GM21381 (cell line): ENCODE results near the gene KCNF1.
"Not testable (repeated sequence)": the region's sequence is repeated elsewhere in the genome, so short reads cannot be mapped to it uniquely, and the experiment has no call there.

Experiments
- ATAC-seq: cut with Tn5 transposase; IDR thresholded peaks from one replicate; pipeline ENCODE4 v1.9.1; 2021; ENCODE audit warnings: mild to moderate bottlenecking, moderate library complexity; ENCODE audit not compliant: unreplicated experiment

KCNF1 gene

DNA sequence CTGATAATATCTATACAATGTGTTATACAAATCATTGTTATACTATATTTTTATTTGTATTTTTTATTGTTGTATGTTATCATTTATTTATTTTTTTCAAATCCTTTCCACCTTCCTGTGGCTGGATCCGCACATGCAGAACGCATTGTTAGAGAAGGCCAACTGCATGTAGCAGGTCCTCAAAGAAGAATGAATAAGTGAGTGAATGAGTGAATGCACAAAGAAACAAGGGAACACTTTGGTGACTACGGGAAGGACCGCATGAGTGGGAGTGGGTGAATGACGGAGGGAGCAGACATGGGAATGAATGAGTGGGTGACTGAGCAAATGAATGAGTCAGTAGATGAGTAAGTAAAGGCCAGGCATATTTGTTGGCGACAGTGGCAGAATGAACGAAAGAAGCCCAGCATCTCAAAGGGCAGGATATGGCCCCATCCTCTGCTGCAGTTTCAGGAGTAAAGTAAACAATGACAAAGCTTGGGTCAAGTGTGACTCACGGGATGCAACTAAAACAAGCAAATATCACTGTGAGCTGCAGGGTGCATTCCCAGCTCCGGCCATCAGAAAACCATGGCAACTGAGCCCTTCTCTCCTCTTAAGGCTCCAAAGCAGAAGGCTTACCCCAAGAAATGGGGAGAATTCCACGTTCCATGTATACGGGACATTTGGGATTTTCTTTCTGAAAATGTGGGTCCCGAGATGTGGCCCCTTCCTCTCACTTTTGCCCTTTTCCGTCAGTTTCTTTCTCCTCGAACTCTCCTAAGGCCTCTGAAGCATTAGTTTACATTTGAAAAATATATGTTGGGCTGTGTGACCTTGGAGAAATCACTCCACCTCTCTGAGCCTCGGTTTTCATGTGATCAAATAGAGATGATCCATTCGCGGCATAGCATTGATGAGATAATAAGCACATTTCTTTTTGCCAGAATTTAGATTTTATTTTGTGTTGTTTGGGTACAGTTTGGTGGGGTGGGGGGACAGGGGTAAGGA lies 24.5 kb downstream of the KCNF1 start:
- no peak for ATAC-seq

DNA sequence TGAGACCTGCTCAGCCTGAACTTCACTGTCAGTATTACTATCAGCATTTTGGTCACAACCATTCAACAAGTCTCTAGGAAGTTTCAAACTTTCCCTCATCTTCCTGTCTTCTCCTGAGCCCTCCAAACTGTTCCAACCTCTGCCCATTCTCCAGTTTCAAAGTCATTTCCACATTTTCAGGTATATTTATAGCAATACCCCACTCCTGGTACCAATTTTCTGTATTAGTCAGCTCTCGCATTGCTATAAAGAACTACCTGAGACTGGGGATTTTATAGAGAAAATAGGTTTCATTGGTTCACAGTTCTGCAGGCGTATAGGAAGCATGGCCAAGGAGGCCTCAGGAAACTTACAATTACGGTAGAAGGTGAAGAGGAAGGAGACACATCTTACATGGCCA lies 27.3 kb downstream of the KCNF1 start:
- no peak for ATAC-seq

DNA sequence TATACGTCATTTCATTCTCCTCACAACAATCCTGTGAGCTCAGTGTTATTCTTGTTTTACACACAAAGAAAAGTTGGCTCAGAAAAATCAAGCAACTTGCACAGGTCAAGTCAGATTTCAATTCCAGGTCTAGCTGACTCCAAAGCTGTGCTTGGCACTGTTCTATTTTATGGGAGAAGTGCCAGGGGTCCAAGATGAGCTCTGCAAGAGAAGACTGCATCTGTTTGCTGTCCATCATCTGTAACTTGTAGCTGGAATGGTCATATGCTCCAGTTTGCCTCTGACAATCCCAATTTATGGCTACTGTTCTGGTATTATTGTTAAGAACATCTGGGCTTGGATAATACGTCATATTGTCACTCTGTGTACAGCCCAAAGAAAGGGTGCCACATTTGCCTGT lies 28.9 kb downstream of the KCNF1 start:
- no peak for ATAC-seq

DNA sequence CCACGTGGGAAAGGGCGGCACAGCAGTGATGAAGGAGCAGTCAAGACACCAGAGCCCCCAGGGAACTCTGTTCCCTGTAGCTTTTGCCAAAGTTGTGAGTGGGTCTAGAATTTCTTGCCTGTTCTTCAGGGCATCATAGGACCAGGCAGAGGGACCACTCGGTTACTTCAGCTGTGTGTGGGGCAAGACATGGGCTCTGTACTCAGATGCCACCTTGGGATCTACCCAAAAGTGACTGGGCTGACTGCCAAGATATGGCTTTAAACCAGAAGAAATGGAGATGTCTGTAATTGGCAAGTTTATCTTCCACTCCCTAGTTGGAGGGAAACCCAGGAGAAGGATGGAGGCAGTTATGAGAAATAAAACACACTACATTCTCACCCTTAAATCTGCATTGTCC lies 29.6 kb downstream of the KCNF1 start:
- no peak for ATAC-seq

DNA sequence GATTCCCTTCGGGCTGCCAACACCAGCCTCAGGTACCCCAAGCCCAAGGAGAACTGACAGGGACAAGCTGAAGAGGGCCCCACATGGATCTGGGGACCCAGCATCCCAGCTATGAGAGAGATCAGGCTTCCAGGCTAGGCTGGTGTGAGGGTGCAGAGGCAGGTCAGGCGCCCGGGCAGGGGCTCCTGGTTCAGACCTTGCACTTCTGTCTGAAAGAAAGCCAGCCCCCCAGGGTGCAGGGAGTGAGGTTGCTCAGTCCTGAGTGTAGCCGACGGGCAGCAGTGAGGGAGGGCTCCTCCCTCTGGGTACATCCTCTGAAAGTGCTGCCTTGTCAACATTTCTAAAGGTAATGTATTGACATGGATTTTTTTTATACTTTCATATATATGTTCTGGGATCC lies 33.1 kb downstream of the KCNF1 start:
- no peak for ATAC-seq

DNA sequence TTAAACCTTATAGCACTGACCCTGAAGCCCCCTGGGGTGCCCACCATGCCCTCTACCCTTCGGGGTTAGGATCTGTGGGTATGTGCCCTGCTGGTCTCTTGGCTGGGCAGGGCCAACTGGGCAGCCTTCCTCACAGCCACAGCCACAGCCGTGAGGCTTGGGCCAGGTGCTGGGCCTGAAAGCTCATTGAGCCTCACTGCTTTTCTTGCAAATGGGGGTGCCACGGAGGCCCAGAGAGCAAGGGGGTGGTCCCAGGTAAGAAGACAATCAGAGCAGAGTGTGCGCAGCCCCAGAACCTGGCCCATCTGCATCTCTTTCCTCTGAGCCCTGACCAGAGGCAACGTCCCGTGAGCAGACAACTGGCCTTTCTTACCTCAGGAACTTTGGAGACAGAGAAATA lies 34.7 kb downstream of the KCNF1 start:
- no peak for ATAC-seq

DNA sequence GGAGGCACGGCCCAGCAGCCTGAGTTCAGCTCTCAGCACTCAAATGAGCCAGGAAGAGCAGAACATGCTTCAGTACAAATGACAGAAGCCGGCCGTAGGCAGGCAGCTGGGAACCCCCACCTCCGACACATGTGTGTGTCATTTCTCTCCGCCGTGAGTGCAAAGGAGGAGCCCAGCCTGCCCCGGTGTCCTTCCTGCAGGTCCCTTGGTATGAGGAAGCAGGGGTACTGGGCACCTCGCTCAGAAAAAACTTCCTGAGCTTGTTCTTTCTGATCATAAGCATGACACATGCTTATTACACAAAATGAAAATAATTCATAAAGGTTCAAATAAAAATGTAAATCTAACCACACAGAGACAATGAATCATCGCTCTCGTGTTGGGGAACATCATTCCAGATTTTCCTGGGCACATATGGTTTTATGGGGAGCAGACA lies 35.3 kb downstream of the KCNF1 start:
- no peak for ATAC-seq

DNA sequence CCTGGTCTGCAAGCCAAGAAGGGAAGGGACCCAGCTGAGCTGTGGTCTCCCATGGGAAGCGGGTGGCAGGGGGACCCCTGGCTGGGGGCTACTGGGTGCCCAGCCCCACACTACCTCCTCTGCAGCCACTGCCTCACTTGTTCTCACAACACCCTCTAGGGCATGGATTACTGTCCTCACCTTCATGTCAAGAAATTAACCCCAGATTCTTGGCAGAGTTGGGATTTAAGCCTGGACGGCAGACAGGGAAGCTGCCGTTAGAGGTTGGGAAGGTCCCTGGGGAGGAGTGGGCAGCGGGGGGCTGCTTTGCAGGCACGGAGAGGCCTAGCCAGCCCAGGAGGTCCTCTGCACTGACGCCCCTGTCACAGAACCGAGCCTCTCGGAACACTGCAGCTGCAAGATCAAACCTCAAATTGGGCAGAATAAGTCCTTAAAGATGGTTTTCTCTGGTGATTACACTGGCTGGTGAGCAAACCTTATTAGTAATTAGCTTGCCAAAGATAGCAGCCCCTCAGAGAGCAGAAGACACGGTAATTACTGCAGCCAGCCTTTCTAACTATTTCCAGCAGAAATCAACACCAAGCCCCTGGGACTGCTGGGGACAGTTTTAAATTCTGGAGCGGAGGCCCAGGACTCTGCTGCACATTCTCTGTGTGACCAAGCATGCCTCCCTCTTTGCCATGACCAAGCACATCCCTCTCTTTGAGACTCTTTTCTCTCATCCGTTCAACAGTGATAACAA lies 35.9 kb downstream of the KCNF1 start:
- ATAC-seq = no peak

DNA sequence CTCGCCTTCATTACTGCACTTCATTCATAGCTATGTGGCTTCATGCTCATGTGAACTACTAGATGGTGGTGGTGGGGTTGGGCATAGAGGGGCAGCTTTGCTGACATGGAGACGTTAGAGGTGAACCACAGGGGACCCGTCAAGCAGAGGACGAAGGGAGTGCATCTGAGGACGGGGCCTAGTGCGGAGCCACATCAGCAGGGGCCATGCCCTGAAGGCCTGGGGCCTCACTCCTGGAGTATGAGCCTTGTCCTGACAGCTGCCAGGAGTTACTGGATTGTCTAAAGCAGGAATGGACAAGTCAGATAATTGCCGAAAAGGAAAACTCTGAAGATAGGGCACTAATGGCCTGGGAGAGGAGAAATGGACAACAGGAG lies 36.4 kb downstream of the KCNF1 start:
- no peak for ATAC-seq

DNA sequence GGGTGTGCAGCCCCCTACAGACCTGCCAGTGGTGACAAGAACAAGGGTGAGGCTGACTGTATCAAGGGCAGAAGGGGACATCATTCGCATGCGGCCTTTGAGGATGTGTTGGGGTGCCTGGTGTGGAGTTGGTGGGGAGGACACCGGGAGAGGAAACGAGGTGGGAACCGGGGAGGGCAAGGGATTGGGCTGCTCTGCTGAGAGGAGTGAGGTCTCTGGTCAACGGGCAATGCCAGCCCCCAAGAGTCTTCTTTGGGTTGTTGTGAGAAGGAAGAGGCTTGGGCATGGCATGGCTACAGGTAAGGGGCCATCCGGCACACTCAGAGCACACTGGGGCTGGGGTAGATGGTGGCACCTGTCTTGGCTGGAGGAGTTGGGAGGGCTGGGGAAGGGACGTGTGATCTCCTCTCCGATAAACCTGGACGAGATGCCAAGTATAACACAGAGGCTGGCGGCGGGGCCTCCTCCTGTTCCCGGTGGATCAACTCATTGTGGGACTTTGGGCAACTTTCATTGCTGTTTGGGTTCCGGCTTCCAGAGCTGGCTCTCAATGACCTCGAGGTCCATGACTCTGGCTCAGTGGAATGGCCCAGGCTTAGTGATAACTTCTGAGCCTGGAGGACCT lies 37.0 kb downstream of the KCNF1 start:
- ATAC-seq = no peak

DNA sequence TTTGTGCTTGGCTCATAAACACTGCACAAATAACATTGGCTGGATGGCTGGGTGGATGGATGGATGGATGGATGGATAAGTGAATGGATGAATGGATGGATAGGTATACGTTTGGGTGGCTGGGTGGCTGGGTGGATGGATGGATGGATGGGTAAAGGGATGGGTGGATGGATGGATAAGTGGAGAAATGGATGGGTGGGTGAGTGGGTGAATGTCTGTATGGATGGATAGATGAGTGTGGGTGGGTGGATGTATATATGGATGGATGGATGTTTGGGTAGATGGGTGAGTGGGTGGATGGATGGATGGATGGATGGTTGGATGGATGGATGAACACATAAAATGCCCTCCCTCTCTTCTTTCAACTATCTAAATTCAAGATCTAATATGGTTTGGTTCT lies 38.1 kb downstream of the KCNF1 start:
- ATAC-seq = no peak

DNA sequence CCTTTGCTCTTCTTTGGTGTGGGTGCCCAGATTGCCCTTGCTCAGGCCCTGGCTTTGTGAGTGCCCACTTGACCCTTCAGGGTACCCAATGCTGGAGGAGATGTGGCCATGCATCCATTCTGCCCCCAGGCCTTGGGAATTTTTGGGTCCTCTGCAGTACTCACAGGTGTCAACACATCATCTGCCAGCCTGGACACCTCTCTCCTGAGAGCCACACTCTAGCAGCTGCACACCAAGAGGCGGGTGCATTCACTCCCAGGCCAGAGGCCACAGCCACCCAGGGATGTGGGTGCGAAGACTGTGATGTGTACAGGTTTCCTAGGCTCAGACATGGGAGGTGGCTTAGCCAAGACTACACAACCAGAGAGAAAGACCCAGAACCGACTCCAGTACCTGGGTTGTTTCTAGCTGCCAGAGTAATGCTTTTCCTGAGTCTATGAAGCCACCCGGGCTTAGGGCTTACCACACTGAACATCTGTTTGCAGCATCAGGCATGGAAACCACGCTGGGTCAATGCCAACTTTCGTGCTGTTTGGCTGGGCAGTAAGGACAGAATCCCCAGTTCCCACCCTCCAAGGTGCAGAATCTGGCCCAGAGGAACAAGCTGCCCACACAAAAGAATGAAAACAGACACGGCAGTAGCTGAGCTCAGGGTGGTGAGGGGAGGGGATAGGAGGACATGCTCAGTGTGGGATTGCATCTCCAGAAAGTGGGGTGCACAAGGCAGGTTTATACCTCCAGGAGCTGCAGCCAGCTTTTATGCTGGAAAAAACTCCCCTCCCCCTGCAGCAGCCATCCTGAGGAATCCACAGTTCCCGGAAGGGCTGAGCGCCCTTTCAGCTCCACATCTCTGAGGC lies 40.1 kb downstream of the KCNF1 start:
- no peak for ATAC-seq

DNA sequence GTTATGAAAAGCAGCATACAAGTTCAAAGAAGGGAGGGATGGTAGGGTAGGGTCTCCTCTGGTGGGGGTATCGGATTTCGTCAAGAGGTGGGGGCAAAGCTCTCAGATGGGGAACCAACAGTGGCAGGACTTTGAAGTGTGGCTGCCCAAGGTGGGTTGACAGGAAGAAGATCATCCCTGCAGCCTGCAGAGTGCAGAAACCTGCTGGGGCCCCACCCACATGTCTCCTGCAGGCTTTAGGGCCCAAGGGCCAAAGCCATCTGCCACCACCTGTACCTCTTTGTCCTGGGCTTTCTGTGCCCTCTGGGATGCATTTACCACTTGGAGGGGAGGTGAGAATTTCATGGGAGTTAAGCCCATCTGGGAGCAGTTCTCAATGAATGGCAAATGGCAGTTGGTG lies 42.7 kb downstream of the KCNF1 start:
- no peak for ATAC-seq

DNA sequence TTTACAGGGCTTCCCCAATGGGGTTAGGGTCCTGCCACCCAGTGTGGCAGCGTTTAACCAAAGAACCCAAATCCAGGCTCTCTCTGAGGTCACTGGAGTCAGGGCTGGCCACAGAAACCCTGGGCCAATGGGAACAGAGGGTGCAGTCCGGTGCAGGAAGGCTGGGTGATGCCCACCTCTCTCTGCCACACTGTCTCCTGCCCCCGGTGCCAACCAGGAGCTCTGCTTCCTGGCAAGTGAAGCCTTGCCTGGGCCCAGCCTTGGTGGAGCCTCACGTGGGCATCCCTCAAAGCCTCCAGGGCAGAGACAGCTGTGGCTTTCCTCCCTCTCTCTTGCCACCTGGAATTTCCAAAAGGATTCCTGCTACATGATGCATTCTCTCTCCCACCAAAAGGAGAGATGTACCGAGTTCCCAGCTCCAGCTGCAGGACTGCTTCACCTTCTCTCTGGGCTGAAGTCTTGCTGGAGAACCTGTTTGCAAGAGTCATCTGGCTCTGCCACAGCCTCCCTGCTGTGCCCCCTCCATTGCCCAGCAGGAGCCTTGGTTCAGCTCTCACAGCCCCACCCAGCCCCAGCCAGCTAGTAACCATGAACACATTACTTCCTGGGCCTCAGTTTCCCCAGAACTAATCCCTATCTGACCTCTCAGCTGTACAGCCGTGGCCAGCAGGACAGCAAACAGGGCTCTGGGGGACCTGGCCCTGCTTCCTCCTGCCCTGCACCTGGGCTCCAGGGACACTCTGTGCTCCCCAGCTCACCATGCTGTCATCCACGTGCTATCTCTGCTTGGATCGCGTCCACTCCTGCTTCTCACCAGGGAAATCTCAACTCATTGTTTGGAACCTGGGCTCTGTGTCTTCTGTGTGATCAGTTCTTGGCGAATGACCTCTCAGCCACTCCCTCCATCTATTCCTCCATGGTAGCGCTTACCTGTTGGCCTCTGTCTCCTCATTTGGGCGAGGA lies 43.4 kb downstream of the KCNF1 start:
- no peak for ATAC-seq

DNA sequence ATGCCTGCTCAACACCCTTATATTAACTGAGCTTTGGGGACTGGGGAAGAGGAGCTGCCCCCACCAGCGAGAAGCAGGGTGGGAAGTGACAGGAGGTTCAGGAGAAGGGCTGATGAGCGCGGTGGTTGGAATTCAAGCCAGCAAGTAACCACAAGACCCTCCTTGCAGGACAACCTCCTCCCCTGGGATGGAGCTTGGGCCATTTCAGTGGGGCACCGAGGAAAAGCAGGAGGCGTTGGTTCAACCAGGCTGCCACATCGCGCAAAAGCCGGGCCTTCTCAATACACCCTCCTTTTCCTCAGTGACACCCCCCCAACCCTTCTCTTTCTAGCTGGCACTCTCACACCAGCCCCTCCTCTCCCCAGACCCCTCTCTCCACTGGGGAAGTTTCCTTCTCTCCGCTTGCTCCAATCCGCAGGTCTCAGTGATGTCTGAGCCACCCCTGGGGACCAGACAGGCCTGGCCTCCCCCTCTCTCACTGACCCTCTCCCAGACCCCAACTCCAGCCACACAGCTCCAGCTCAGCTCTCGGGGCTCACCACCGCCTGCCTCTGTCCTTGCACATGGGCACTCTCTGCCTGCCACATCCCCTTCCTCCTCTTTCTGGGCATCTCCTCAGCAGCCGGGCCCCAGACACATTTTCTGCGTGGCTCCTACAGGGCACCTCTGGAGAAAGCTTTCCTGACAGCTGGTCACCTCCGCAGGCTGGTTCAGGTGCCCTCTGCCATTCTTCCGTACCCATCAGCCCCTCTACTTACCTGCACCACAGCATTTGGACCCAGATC lies 44.5 kb downstream of the KCNF1 start:
- no peak for ATAC-seq

DNA sequence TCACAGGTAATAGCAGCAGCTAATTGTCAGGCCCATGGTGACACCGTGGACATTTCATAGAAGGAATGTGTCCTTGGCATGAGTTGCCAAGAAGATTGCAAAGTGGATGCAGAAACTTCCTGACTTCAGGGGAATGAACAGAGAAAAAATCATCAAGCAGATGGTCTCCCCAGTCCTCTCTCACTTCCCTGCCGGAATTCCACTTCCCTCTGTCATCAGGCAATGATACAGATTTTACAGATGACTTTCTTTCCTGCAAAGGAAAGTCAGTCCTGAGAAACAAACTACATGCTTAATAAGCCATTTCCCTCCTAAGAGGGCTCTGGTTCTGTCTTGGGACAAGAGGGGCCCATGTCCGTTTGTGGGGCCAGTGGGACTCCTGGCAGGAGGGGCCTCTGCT lies 45.7 kb downstream of the KCNF1 start:
- ATAC-seq = no peak

DNA sequence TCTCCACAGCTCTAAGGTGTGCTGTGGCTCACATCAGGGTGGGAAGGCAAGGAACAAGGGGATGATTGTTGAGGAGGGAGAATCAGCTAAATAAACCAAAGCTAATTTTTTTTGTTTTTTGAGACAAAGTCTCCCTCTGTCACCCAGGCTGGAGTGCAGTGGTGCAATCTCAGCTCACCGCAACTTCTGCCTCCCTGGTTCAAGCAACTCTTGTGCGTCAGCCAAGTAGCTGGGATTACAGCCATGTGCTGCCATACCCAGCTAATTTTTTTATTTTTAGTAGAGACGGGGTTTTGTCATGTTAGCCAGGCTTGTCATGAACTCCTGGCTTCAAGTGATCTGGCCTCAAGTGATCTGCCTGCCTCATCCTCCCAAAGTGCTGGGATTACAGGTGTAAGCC lies 46.7 kb downstream of the KCNF1 start:
- not testable (repeated sequence) for ATAC-seq

DNA sequence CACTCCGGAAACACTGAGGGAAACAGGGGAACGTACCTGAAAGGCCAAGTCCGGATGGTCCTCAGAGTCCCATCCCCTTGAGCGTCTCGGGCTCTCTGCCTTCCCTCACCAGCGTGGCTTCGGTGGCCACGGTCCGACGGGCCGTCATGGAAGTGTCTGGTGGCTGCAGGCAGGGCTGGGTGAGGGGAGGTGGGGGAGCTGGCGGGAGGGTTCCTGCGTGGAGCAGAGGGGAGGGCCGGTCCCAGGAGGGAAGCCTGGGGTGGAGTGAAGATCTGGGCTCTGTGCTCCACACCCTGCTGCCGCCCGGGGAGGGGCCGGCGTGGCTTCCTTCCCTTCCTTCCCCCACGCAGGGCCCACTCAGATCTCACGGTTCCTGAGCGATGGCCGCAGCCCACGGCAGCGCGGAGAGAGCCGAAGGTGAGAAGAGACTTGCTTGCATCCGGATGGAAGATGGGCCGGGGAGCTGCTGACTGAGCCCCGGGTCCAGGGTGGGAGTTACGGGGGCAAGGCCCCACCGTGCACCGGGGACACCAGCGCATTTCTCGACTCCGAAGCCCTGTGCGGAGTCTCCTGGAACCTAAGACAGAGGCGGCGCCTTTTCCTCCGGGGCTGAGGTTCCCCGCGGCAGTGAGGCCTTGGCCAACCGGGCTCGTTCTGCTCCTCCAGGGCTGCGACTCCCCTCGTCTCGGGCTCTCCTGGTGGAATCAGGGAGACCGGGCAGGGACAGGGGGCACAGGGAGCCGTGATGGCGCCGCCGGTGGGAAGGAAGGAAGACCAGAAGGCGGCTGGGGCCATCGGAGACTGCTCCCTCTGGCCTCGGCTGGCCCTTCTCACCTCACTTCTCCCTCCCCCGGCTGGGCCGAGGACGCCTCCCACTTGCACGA lies 49.1 kb downstream of the KCNF1 start:
- no peak for ATAC-seq
